ENCODE data around the gene BTRC.

BTRC gene

GRCh38 chr10:101545898-101546297 is 191.9 kb downstream of the BTRC start:
- no peak for DNase-seq (ENCODE audit: low spot score)

- DNase-seq (ENCODE audit: low spot score) = no peak
Measured at GRCh38 chr10:101550965-101551364, 197.0 kb downstream of the BTRC start.

- DNase-seq (ENCODE audit: low spot score) = no peak
Measured at GRCh38 chr10:101552442-101552841, 198.5 kb downstream of the BTRC start.

- DNase-seq (ENCODE audit: low spot score) = no peak
Measured at GRCh38 chr10:101557541-101557940, 203.6 kb downstream of the BTRC start.

- DNase-seq (ENCODE audit: low spot score) = no peak
Measured at GRCh38 chr10:101558204-101558603, 204.2 kb downstream of the BTRC start.

- DNase-seq (ENCODE audit: low spot score) = no peak
Measured at GRCh38 chr10:101558671-101559595, 205.0 kb downstream of the BTRC start.

- no peak for DNase-seq (ENCODE audit: low spot score)
Measured at GRCh38 chr10:101559596-101560297, 205.8 kb downstream of the BTRC start.

- no peak for DNase-seq (ENCODE audit: low spot score)
Measured at GRCh38 chr10:101560298-101561067, 206.5 kb downstream of the BTRC start.

- DNase-seq (ENCODE audit: low spot score) = no peak
Measured at GRCh38 chr10:101561068-101561915, 207.3 kb downstream of the BTRC start.

GRCh38 chr10:101562231-101562630 is 208.3 kb downstream of the BTRC start:
- no peak for DNase-seq (ENCODE audit: low spot score)

- DNase-seq (ENCODE audit: low spot score) = no peak
Measured at GRCh38 chr10:101563007-101563406, 209.0 kb downstream of the BTRC start.

GRCh38 chr10:101563497-101564040 is 209.6 kb downstream of the BTRC start:
- DNase-seq (ENCODE audit: low spot score) = no peak

GRCh38 chr10:101564490-101564991 is 210.6 kb downstream of the BTRC start:
- no peak for DNase-seq (ENCODE audit: low spot score)

- DNase-seq (ENCODE audit: low spot score) = no peak
Measured at GRCh38 chr10:101565370-101565900, 211.5 kb downstream of the BTRC start.

GRCh38 chr10:101565936-101566332 is 212.0 kb downstream of the BTRC start:
- no peak for DNase-seq (ENCODE audit: low spot score)

- no peak for DNase-seq (ENCODE audit: low spot score)
Measured at GRCh38 chr10:101566333-101567164, 212.6 kb downstream of the BTRC start.

GRCh38 chr10:101567165-101568006 is 213.4 kb downstream of the BTRC start:
- DNase-seq (ENCODE audit: low spot score) = no peak

GRCh38 chr10:101568054-101568745 is 214.2 kb downstream of the BTRC start:
- DNase-seq (ENCODE audit: low spot score) = no peak

Data from AG08396 (cell line).